ENCODE results near the gene TMEM184B. TPM values are rescaled to one million over a fixed set of nuclear protein-coding genes. Genes with fewer than 3 reads are reported as not detected.

TMEM184B gene
- total and polyA plus RNA-seq, 5 donors from 2014 or later = 7.2 to 31.3 (median 7.8) TPM

DNA sequence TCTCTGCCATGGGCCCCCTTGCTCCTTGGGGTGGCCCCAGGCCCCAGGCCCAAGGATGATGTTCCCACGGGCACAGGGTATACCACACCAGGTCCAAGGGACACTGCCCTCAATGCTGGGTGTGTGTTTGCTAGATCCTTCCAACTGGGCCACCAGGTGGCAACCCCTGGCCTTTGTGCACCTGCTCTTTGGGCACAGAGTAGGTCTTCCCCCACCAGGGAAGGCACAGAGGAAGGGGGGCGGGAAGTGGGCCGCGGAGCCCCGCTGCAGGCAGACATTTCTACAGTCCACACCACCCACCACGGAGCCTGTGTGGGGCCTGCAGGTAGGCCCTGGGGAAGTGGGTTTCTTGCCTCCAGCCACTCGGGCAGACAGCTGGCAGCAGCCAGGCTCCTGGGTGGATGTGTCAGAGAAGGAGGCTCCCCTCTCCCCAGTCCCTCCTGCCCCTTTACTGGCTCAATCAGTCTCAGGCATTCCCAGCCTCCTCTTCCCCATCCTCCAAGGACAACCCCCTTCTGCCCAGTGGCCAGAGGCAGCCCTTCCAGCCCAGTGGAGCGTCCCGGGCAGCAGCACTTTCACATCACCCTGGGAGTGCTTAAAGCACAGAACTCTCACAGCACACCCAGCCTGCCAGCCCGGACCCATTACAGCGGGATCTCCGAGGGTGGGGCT, 49.4 kb downstream of the TMEM184B start:
- H3K4me3 ChIP-seq (ENCODE audit: low read depth, low read length) = no peak overlapping the region
- DNase-seq = no peak
- H3K4me1 ChIP-seq (ENCODE audit: control insufficient read depth, insufficient read depth, low read length, poor library complexity, severe bottlenecking) = peaks cover 10% of the 10 kb centered on the region
- Mint-ChIP-seq H3K27ac (no peak overlapping the region), H3K27me3 (no peaks in the 10 kb centered on the region), H3K4me3 (no peak overlapping the region), H3K4me1 (peaks cover 5 to 18% (median 6%) of the 10 kb centered on the region in 4 donors), H3K9me3 (no peaks in the 10 kb centered on the region), H3K36me3 (peaks cover 11% of the 10 kb centered on the region)
- no peak for ATAC-seq (ENCODE audit: low read depth in 2 of 2)
- peaks cover 2% of the 10 kb centered on the region for H3K36me3 ChIP-seq (ENCODE audit: control insufficient read depth, insufficient read depth, low read length)
- no peak overlapping the region for H3K27ac ChIP-seq (ENCODE audit: insufficient read depth, low read length, poor library complexity, severe bottlenecking)
- no peaks in the 10 kb centered on the region for H3K9me3 ChIP-seq (ENCODE audit: control insufficient read depth in 2 of 2, low read length in 2 of 2)
- no peaks in the 10 kb centered on the region for H3K27me3 ChIP-seq (ENCODE audit: control insufficient read depth, insufficient read depth, low read length)

DNA sequence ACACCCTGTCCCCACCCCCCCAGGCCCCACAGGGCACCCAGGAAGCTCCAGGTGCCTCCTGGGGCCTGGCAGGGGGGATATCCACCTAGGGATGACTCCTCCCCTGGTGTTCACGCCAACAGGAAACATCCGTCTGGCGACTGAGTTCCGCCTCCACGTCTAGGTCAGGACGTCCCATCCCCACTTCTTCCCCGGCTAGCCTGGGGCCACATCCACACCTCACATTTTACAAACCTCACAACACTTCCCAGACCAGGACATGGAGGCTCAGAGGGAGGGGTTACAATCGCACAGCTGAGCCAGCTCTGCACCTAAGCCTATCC, 50.1 kb downstream of the TMEM184B start:
- Histone ChIP-seq H3K4me3 (ENCODE audit: low read depth, low read length) (no peak overlapping the region), H3K9me3 (ENCODE audit: control insufficient read depth in 2 of 2, low read length in 2 of 2) (no peaks in the 10 kb centered on the region), H3K36me3 (ENCODE audit: control insufficient read depth, insufficient read depth, low read length) (peaks cover 2% of the 10 kb centered on the region), H3K27me3 (ENCODE audit: control insufficient read depth, insufficient read depth, low read length) (no peaks in the 10 kb centered on the region), H3K4me1 (ENCODE audit: control insufficient read depth, insufficient read depth, low read length, poor library complexity, severe bottlenecking) (peaks cover 14% of the 10 kb centered on the region), H3K27ac (ENCODE audit: insufficient read depth, low read length, poor library complexity, severe bottlenecking) (no peak overlapping the region)
- H3K9me3 Mint-ChIP-seq = no peaks in the 10 kb centered on the region
- no peaks in the 10 kb centered on the region for H3K27me3 Mint-ChIP-seq
- no peak overlapping the region for H3K27ac Mint-ChIP-seq
- no peak for ATAC-seq (ENCODE audit: low read depth in 2 of 2)
- H3K4me3 Mint-ChIP-seq = no peak overlapping the region
- no peak for DNase-seq
- peaks cover 11% of the 10 kb centered on the region for H3K36me3 Mint-ChIP-seq
- peaks cover 5 to 24% (median 6%) of the 10 kb centered on the region in 4 donors for H3K4me1 Mint-ChIP-seq

DNA sequence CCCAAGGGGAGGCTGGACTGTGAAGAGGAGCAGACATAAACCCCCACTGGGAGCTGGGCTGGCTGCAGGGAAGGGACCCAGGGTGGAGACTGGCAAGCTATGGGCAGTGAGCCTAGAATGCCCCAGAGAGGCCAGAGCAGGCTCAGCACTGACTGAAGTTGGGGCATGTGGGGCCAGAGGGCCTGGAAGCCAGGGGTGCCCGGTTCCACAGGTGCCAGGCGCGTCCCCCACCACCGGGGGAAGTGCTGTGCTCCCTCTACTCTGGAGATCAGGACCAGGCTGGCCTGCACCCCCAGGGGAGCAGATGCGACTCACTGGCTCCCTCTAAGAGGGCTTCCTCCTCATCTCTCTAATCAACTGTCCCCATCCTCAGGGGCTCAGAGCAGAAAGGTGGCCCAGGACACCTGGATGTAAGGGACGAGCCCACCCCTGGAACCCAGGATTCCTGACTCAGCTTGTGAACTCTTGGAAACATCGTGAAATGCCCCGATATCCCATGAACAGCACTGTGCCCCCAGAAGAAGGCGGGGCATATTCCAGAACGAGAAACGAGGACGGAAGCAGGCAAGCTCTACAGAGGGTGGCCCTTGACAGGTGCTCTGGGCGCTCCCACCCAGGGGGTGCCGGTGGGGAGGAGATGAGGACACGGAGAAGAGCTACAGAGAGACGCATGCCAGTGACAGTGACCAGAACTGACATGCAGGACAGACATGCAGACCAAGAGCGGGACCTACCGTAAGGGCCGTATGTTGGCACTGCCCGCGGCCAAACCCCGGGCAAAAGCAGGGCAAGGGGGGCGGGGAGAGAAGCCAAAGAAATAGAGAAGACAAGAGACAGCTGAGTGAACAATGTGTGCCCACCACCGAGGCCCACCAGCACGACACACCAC, 50.7 kb downstream of the TMEM184B start:
- Mint-ChIP-seq H3K27ac (no peak overlapping the region), H3K4me3 (no peak overlapping the region), H3K36me3 (peaks cover 11% of the 10 kb centered on the region), H3K9me3 (no peaks in the 10 kb centered on the region), H3K4me1 (peaks cover 5 to 24% (median 6%) of the 10 kb centered on the region in 4 donors), H3K27me3 (no peaks in the 10 kb centered on the region)
- Histone ChIP-seq H3K9me3 (ENCODE audit: control insufficient read depth in 2 of 2, low read length in 2 of 2) (no peaks in the 10 kb centered on the region), H3K4me3 (ENCODE audit: low read depth, low read length) (no peak overlapping the region), H3K4me1 (ENCODE audit: control insufficient read depth, insufficient read depth, low read length, poor library complexity, severe bottlenecking) (peaks cover 14% of the 10 kb centered on the region), H3K27me3 (ENCODE audit: control insufficient read depth, insufficient read depth, low read length) (no peaks in the 10 kb centered on the region), H3K36me3 (ENCODE audit: control insufficient read depth, insufficient read depth, low read length) (peaks cover 2% of the 10 kb centered on the region), H3K27ac (ENCODE audit: insufficient read depth, low read length, poor library complexity, severe bottlenecking) (no peak overlapping the region)
- DNase-seq (no peak), ATAC-seq (ENCODE audit: low read depth in 2 of 2) (no peak)

DNA sequence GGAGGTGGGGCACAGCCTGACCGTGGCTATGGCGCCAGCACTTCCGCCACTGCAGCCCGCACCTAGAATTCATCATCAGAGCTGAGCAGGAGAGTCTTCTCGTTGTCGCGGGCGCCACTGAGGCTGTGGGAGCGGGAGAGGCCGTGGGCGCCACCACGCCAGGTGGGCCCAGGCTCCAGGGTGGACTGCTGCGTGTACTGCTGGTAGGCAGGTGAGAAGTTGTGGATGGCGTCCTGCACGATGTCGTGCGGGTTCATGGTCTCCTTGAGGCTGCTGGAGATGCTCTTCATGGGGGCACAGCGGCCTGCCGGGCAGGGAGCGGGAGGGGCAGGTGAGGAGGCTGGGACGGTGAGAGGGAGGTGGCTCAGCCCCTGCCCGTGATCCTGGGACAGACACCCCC, 51.4 kb downstream of the TMEM184B start:
- Mint-ChIP-seq H3K27ac (no peak overlapping the region), H3K9me3 (no peaks in the 10 kb centered on the region), H3K27me3 (no peaks in the 10 kb centered on the region), H3K4me1 (peaks cover 5 to 24% (median 6%) of the 10 kb centered on the region in 4 donors), H3K36me3 (peaks cover 11% of the 10 kb centered on the region), H3K4me3 (no peak overlapping the region)
- no peak for ATAC-seq (ENCODE audit: low read depth in 2 of 2)
- no peak for DNase-seq
- H3K4me3 ChIP-seq (ENCODE audit: low read depth, low read length) = no peak overlapping the region
- no peaks in the 10 kb centered on the region for H3K9me3 ChIP-seq (ENCODE audit: control insufficient read depth in 2 of 2, low read length in 2 of 2)
- H3K4me1 ChIP-seq (ENCODE audit: control insufficient read depth, insufficient read depth, low read length, poor library complexity, severe bottlenecking) = peaks cover 14% of the 10 kb centered on the region
- H3K27ac ChIP-seq (ENCODE audit: insufficient read depth, low read length, poor library complexity, severe bottlenecking) = no peak overlapping the region
- H3K36me3 ChIP-seq (ENCODE audit: control insufficient read depth, insufficient read depth, low read length) = peaks cover 2% of the 10 kb centered on the region
- H3K27me3 ChIP-seq (ENCODE audit: control insufficient read depth, insufficient read depth, low read length) = no peaks in the 10 kb centered on the region

DNA sequence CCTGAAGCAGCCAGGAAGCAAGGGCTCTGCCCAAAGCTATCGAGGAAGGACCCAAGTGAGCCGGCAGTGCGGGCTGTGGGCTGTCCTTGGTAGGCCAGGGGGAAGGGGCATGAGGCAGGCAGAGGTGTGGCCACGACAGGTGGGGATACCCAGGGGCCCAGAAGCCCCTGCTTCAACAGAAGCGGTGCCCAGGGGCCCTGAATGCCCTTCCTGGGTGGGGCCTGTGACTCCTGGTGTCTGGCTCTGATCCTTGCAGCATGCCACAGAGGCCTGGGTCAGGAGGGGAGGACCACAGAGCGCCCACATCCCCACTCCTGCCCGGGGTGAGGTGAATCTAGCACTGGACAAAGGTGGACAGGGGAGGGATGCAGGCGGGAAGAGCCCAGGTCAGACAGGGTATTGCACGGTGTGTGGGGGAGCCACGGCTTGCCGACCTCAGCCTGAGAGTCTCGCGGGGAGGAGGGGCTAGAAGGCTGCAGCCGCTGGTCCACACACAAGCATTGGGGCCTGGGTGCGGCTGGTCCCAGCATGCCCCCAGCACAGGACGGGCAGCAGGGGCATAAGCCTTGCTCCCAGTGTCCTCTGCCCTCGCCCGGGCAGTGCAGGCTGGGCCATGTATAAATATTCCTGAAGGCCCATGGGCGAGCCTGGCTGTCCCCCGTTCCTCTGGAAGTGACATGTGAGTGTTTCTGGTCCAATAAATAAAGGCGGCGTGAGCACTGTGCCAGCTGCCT, 52.0 kb downstream of the TMEM184B start:
- no peak overlapping the region for H3K27ac Mint-ChIP-seq
- no peak for DNase-seq
- H3K27me3 ChIP-seq (ENCODE audit: control insufficient read depth, insufficient read depth, low read length) = no peaks in the 10 kb centered on the region
- ATAC-seq (ENCODE audit: low read depth in 2 of 2) = no peak
- peaks cover 11% of the 10 kb centered on the region for H3K36me3 Mint-ChIP-seq
- peaks cover 5 to 24% (median 6%) of the 10 kb centered on the region in 4 donors for H3K4me1 Mint-ChIP-seq
- H3K4me3 ChIP-seq (ENCODE audit: low read depth, low read length) = no peak overlapping the region
- H3K9me3 ChIP-seq (ENCODE audit: control insufficient read depth in 2 of 2, low read length in 2 of 2) = no peaks in the 10 kb centered on the region
- H3K27me3 Mint-ChIP-seq = no peaks in the 10 kb centered on the region
- H3K9me3 Mint-ChIP-seq = no peaks in the 10 kb centered on the region
- H3K27ac ChIP-seq (ENCODE audit: insufficient read depth, low read length, poor library complexity, severe bottlenecking) = no peak overlapping the region
- peaks cover 2% of the 10 kb centered on the region for H3K36me3 ChIP-seq (ENCODE audit: control insufficient read depth, insufficient read depth, low read length)
- peaks cover 14% of the 10 kb centered on the region for H3K4me1 ChIP-seq (ENCODE audit: control insufficient read depth, insufficient read depth, low read length, poor library complexity, severe bottlenecking)
- H3K4me3 Mint-ChIP-seq = no peak overlapping the region

DNA sequence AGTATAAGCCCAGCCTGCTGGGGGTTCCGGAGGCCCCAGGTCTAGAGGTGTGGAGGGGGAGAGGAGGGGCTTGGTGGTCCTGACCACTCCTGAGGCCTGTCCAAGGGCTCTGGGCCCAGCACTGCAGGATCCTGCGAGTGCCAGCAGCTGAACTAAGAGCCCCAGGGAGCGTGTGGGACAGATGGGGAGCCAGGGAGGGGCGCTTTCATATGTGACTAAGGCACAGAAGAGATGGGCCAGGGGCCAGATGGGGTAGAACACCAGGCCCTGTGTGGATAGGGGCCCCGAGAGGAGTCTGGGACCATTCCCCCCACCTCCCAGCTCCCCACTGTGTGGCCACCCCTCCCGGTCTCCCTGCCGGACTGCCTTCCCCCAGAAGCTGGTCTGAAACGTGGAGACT, 52.6 kb downstream of the TMEM184B start:
- Mint-ChIP-seq H3K27me3 (no peaks in the 10 kb centered on the region), H3K9me3 (no peaks in the 10 kb centered on the region), H3K36me3 (peaks cover 7% of the 10 kb centered on the region), H3K4me1 (peaks cover 5 to 24% (median 6%) of the 10 kb centered on the region in 4 donors), H3K4me3 (peak overlapping the region in 1 of 4 donors; percentile 32), H3K27ac (no peak overlapping the region)
- no peaks in the 10 kb centered on the region for H3K36me3 ChIP-seq (ENCODE audit: control insufficient read depth, insufficient read depth, low read length)
- no peaks in the 10 kb centered on the region for H3K9me3 ChIP-seq (ENCODE audit: control insufficient read depth in 2 of 2, low read length in 2 of 2)
- no peak overlapping the region for H3K27ac ChIP-seq (ENCODE audit: insufficient read depth, low read length, poor library complexity, severe bottlenecking)
- H3K4me3 ChIP-seq (ENCODE audit: low read depth, low read length) = no peak overlapping the region
- no peak for ATAC-seq (ENCODE audit: low read depth in 2 of 2)
- H3K4me1 ChIP-seq (ENCODE audit: control insufficient read depth, insufficient read depth, low read length, poor library complexity, severe bottlenecking) = peaks cover 14% of the 10 kb centered on the region
- no peak for DNase-seq
- no peaks in the 10 kb centered on the region for H3K27me3 ChIP-seq (ENCODE audit: control insufficient read depth, insufficient read depth, low read length)

DNA sequence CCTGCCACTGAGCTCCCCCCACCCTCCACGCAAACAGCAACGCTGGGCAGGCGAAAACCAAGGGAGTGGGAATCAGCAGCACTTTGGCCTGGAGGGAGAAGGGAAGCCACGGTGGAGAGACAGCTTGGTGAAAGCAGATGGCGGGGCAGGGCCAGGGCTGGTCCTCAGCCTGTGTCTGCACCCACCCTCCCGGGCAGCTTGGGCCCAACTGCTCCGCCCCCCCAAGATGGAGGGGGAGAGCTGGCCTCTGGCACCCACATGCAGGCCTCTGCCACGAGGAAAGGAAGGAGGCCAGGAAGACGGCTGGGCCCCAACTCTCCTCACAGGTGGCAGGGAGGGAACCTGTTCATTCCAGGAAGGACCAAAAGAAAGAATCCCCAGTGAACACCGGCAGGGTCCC, 53.2 kb downstream of the TMEM184B start:
- Histone ChIP-seq H3K4me1 (ENCODE audit: control insufficient read depth, insufficient read depth, low read length, poor library complexity, severe bottlenecking) (peaks cover 14% of the 10 kb centered on the region), H3K27ac (ENCODE audit: insufficient read depth, low read length, poor library complexity, severe bottlenecking) (no peak overlapping the region), H3K27me3 (ENCODE audit: control insufficient read depth, insufficient read depth, low read length) (no peaks in the 10 kb centered on the region), H3K4me3 (ENCODE audit: low read depth, low read length) (no peak overlapping the region), H3K9me3 (ENCODE audit: control insufficient read depth in 2 of 2, low read length in 2 of 2) (no peaks in the 10 kb centered on the region), H3K36me3 (ENCODE audit: control insufficient read depth, insufficient read depth, low read length) (no peaks in the 10 kb centered on the region)
- peaks cover 5 to 29% (median 7%) of the 10 kb centered on the region in 4 donors for H3K4me1 Mint-ChIP-seq
- no peak overlapping the region for H3K4me3 Mint-ChIP-seq
- no peak for DNase-seq
- no peak for ATAC-seq (ENCODE audit: low read depth in 2 of 2)
- H3K9me3 Mint-ChIP-seq = no peaks in the 10 kb centered on the region
- H3K36me3 Mint-ChIP-seq = peaks cover 7% of the 10 kb centered on the region
- peak overlapping the region in 2 of 3 donors; percentile 12 to 80 for H3K27ac Mint-ChIP-seq
- no peaks in the 10 kb centered on the region for H3K27me3 Mint-ChIP-seq

Measured in CD4-positive, CD25-positive, alpha-beta regulatory T cell (primary cell).